GM10248 (cell line): ENCODE data around the gene CLASP1.

Experiments used
- CTCF ChIA-PET: fragments of 300-600 bp; sonication (Branson Sonifier 250); formaldehyde crosslinking; extraction: SDS; loops from one replicate; lab custom pipeline; 2021; ENCODE audit warnings: antibody characterized with exemption; lab: Yijun Ruan, JAX
- POLR2A ChIA-PET: fragments of 350-650 bp; sonication (Branson Sonifier 250); formaldehyde crosslinking; extraction: SDS; loops from one replicate; lab custom pipeline; 2020; ENCODE audit warnings: antibody characterized with exemption; lab: Yijun Ruan, JAX
- DNase-seq: peaks from one replicate; pipeline ENCODE4 v3.0.0; 2012; ENCODE audit errors: extremely low spot score
- TF ChIP-seq, protein P1 (sequence below): IDR thresholded peaks from 2 replicates; pipeline ENCODE4 v1.5.1; 2012; ENCODE audit warnings: mild to moderate bottlenecking, low read depth; ENCODE audit errors: extremely low read depth, missing control alignments, control extremely low read depth

The CLASP1 gene

GRCh38 chr2:121545257-121545656 lies 104.0 kb downstream of the CLASP1 start:
- TF ChIP-seq, protein P1, sequence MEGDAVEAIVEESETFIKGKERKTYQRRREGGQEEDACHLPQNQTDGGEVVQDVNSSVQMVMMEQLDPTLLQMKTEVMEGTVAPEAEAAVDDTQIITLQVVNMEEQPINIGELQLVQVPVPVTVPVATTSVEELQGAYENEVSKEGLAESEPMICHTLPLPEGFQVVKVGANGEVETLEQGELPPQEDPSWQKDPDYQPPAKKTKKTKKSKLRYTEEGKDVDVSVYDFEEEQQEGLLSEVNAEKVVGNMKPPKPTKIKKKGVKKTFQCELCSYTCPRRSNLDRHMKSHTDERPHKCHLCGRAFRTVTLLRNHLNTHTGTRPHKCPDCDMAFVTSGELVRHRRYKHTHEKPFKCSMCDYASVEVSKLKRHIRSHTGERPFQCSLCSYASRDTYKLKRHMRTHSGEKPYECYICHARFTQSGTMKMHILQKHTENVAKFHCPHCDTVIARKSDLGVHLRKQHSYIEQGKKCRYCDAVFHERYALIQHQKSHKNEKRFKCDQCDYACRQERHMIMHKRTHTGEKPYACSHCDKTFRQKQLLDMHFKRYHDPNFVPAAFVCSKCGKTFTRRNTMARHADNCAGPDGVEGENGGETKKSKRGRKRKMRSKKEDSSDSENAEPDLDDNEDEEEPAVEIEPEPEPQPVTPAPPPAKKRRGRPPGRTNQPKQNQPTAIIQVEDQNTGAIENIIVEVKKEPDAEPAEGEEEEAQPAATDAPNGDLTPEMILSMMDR, result no peak
- POLR2A ChIA-PET, result no interaction called here
- no peak for DNase-seq
- CTCF ChIA-PET, result interaction anchor here (3.8 to 4.3 kb wide), 2 partner anchors 12 to 13 kb away, joined by 20 to 26 read pairs; partner anchors contain the start of gene RNU4ATAC

DNA sequence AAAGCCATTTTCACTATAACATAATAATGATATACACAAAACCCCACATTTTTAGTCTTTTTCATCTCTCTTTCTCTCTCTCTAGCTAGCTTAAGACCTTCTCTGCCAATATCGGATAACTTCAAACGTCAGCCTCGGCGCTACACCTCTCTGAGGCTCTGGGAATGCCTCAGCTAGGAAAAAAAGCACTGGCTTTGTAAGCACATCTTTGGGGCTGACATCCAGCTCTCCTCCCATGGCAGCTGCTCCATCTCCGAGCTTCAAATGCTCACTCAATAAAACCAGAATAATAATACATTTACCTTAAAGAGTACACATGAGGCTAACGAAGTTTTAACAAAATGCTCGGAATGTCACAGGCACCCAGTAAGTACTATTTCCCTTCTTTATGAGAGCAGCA lies 107.8 kb downstream of the CLASP1 start:
- TF ChIP-seq, protein P1, result no peak
- no peak for DNase-seq
- ChIA-PET CTCF (interaction anchor here (1.1 to 1.7 kb wide), 4 partner anchors 10 to 17 kb away, joined by 3 to 6 read pairs (median 4); partner anchors contain the start of gene RNU4ATAC), POLR2A (interaction anchor here (2.2 kb wide), 1 partner anchor 11 kb away, joined by 9 read pairs; the partner anchor contains the start of gene RNU4ATAC)

DNA sequence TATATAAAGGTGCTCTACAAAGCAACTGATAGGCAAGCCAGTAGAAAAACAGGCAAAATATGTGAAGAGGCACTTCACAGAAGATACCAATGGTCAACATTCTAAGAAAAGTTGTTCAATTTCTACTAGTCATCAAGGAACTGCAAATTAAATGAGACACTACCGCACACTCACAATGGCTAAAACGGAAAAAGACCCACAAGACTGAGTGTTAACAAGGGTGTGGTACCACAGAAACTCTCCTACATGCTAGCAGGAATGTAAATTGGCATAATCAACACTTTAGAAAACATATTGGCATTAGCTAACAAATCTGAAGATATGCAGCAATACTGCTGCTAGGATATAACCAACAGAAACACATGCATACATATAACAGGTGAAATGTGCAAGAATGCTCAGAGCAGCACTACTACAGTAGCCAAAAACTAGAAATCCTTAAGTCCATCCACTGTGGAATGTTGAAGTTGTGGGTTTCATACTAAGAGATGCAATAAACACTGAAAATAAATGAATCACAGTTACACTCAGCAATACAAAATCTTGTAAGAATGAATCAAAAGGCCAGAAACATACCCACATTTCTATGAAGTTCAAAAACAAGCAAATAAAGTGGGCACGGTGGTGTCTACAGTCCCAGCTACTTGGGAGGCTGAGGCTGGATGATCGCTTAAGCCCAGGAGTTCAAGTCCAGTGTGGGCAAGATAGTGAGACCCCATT lies 109.4 kb downstream of the CLASP1 start:
- no peak for DNase-seq
- CTCF ChIA-PET, result no interaction called here
- POLR2A ChIA-PET, result interaction anchor here (2.2 kb wide), 1 partner anchor 9 kb away, joined by 9 read pairs; the partner anchor contains the start of gene RNU4ATAC
- TF ChIP-seq, protein P1, result no peak

DNA sequence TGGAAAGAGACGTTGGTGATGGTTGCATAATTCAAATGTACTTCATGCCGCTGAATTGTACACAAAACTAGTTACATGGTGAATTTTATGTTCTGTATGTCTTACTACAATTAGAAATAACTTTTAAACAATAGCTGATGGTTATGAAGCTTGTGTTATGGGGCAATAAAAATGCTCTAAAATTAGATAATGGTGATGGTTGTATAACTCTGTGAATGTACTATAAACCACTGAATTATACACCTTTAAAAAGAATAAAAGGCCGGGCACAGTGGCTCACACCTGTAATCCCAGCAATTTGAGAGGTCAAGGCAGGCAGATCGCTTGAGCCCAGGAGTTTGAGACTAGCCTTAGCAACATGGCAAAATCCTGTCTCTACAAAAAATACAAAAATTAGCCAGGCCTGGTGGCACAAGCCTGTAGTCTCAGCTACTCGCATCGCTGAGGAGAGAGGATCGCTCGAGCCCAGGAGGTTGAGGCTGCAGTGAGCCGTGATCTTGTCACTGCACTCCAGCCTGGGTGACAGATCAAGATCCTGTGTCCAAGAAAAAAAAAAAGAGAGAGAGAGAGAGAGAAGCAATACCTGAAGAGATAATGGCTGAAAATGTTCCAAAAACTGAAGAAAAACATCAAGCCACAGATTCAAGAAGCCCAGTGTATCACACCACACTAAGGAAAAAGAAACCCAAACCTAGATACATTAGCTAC lies 112.3 kb downstream of the CLASP1 start:
- no peak for DNase-seq
- ChIA-PET CTCF (interaction anchor here (1.0 to 1.7 kb wide), 3 partner anchors 11 to 165 kb away, joined by 3 to 4 read pairs (median 3); no protein-coding TSS in a partner anchor), POLR2A (interaction anchor here (0.5 kb wide), 1 partner anchor 19 kb away, joined by 3 read pairs; no protein-coding TSS in a partner anchor)

DNA sequence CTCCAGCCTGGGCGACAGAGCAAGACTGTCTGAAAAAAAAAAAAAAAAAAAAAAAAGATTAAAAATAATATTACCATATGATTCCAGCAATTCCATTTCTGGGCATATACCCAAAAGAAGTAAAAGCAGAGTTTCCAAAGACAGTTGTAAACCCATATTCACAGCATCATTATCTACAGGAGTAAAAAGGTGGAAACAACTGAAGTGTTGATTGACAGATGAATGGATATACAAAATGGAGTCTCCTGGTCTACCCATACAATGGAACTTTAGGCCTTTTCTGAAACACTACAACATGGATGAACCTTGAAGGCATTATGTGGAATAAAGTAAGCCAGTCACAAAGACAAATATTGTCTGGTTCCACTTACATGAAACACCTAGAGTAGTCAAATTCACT lies 112.9 kb downstream of the CLASP1 start:
- CTCF ChIA-PET, result interaction anchor here (1.0 kb wide), 1 partner anchor 16 kb away, joined by 3 read pairs; no protein-coding TSS in a partner anchor
- TF ChIP-seq, protein P1, result no peak
- POLR2A ChIA-PET, result no interaction called here
- no peak for DNase-seq

More for the DNA sequence above, 112.3 kb downstream of the CLASP1 start:
- TF ChIP-seq, protein P1, result no peak

DNA sequence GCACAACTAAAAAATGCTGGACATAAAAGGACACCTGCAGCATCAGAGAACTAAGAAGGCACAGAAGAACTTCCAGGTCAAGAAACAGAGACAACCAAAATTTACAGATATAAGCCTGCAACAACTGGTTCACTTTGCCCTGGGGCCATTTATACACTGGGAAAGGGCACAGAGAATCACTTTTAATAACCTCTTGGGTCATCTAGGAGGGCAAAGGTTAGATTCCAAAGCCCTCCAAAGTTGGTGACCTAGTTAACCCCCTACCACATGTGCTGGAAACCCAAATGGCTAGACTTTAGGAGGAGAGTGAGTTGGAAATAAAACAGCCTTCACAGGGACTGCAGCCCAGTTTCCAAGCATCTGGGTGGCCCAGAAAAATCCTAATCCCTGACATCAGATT lies 115.3 kb downstream of the CLASP1 start:
- POLR2A ChIA-PET, result no interaction called here
- no peak for DNase-seq
- CTCF ChIA-PET, result interaction anchor here (4.1 kb wide), 1 partner anchor 184 kb away, joined by 18 read pairs; no protein-coding TSS in a partner anchor
- TF ChIP-seq, protein P1, result no peak
